Activated CD4-positive, CD25-positive, alpha-beta regulatory T cell treated with anti-CD3 and anti-CD28 coated beads, Interleukin-2, amount 50 U/mL, for 72 hours (primary cell): ENCODE results near the gene KPTN.

Experiments used
- DNase-seq: peaks from one replicate; pipeline ENCODE4 v3.0.0; 2021

The KPTN gene

DNA sequence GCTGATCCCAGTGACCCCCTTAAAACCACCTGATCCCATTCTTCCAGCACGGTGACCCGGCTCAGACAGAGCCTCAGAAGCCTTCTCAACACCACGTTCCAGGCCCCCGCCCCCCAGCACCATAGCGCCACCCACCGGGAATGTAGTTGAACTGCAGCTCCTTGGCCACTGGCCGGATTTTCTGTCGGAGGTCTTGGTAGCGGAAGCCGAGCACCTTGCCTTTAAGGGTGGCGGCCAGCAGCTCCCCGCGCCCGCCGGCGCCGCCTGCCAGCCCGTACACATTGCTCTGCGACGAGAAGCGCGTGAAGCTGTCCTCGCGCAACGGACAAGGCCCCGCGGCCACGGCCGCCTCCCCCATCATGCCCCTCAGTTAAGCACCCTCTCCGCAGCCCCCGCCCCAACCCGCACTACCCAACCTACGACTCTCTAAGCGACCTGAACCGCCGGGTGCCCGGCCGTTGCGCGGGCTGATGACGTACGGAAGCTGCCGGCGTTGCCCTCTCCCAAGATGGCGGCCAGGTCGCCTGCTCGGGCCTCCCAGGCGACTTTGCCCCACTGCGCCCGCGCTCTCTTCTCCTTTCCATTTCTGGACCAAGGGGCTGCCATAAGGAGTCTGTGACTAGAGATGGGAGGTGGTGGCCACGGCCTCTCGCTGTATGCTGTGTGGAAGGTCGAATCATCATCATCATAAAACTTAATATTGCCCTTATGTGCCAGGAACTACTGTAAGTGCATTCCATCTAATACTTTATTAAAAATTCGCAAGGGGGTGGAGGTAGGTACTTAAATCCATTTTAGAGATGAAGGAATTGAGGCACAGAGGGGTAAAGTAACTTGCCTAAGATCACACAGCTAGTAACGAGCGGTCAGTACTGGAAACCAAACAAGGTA, at the start of gene KPTN:
TSS of gene KPTN (minus strand) at position 420 of the 891 bp plus-strand sequence. CDS start at position 361, 59 bp downstream.
- DNase-seq, result peak; percentile 91

DNA sequence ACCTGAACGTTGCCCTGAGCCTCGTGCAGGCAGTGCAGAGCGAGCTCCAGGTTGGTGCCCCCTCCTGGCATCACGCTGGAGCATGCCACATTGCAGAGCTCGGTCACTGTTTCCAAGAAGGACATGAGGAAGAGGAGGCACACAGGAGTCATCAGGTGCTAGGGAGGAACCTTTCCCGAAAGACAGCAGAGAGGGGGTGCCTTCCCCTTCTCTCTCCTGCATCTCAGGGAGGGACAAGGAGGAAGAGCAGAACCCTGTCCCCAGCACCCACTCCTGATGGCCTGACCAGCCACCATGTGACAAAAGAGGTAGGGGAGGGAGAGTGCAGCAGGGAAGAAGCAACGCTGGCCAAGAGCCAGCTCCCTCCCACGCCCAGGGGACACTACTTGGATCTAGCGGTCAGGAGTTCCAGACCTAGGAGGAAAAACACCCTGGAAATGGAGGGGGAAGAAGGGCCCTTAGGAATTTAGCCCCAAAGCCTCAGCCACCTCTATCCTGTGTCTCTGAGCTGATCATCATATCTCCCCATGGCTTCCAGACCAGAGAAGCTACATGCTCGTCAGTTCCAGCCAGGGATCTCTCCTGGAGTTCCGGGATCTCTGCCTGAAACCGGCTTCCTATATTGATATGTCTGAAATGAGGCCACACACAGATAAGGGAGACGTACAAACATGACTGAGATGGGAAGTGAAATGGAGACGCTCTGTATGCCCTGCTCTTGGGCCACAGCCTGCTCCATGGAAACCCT, 47.8 kb upstream of the KPTN start:
- no peak for DNase-seq

DNA sequence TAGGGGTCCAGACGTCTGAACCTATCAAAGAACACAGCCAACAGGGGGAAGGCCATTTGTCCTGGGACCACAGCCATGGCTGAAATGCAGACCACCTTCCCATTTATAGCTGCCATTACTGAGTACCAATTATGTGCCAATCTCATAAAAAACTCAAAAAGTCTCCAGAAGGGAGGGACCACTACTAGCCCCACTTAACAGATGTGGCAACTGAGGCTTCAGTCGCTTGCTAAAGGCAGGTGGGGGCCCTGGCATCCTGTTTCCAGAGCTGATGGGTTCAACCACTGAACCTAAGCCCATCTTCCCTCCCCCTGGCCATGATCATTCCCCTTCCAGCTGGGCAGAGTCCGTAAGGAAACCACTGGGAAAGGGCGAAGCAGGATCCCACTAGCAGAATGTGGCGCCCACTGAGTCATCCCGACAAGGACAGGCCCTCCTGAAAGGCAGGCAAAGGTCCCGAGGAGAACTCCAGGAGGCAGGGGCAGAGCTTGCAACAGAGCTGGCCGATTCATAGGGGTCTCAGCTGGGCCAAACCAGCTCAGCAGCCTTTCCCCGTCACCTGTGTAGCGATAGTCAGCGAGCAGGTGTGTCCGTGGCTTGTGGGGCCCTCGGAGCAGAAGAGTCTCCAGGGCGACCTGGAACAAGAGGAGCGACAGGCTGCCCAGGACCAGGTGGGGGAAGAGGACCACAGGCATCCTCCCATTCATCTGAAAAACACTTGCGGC, 45.2 kb upstream of the KPTN start:
- no peak for DNase-seq

DNA sequence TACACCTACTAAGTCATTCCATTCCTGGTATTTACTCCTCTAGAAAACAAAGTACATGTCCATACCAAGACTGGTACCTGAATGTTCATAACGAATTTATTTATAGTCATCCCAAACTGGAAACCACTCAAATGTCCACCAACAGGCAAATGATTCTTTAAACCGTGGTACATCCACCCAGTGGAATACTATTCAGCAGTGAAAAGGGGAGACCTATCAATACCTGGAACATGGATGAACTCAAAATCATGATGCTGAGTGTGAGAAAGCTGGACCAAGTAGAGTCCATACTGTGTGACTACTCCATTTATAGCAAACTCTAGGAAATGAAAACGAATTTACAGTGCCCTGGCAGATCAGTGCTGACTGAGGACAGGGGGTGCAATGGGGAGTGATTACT, 42.8 kb upstream of the KPTN start:
- no peak for DNase-seq

DNA sequence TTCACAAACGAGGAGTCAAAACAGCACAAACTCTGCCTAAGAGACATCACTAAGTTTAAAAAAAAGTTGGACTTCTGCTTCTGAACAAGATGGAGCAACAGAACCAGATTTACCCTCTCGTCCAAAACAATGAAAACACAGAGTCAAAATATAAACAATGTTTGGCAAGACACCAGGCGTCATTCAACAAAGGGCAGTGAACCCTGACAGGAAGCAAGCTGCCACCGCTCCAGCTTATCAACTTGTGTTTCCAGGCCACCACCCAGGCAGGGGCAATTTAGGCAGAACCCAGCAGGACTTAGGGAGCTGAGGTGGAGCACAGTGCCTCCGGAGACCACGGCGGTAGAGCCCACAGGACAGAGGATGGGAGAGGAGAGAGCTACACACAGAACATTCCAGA, 39.5 kb upstream of the KPTN start:
- no peak for DNase-seq

DNA sequence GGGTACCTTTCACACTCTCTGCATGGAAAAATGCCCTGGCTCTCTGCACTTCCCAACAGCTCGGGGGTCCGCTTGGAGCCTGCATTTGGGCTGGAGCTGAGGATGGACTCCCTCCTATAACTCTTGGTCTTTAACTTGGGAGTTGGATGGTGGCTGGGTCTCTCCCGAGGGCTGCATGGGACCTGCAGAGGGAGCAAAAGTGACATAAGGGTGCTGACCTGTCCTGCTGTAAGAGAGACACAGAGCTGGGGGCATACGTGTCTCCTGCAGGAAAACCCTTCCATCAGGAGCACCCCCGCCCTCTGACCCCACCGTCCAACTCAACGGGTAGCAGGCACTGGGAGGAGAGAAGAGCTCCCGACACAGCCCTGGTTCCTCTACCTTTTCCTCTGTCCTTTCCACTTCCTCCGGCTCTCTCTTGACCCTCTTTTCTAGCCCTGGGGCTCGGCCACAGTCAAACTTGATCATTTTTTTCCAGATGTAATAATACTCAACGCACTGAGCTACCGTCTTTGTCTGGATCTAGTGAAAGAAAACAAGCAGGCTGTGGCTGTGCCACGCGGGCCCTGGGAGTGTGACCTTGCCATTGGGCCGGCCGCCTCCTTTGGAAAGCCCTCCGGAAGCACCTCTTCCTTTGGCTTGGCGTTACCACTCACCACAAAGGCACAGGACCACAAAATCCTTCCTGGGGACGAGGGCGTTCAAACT, 37.6 kb upstream of the KPTN start:
- no peak for DNase-seq

DNA sequence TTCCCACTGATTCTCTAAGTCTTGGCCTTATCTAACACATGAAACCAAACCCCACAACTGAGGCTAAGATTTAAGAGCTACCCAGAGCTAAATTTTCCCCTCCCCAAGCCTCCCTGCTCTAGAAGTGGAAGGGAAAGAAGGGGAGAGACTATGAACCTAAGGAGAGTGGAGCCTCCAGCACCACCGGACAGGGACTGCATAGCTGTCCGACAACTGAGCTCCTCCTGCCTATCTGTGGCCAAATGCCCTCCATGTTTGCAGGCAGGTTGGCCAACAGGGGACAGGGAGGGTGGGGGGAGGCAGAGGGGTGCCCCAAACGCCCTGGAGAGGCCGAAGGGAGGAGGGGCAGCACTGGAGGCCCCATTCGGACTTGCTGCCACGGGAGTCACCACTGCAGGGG, 36.8 kb upstream of the KPTN start:
- DNase-seq, result no peak

DNA sequence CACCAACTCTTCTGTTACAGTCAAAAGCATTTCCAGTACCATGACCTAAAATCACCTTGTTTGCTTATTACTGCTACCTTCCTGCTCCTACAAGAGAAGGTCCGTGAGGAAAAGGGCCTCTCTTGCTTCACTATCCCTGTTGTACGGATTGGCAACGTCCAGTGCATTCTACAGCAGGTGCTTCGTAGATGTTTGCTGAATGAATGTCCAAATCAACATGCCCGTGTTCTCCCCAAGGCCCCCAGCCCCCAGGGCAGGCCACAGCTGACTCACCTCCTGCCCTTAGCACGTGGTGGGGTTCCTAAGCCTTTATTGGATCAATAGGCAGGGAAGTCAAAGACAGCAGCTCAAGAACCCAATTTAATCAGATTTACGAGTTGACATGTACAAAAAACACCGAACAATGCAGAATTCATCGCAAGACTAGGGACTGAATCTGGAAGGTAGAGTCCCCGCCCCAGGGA, 36.4 kb upstream of the KPTN start:
- no peak for DNase-seq

DNA sequence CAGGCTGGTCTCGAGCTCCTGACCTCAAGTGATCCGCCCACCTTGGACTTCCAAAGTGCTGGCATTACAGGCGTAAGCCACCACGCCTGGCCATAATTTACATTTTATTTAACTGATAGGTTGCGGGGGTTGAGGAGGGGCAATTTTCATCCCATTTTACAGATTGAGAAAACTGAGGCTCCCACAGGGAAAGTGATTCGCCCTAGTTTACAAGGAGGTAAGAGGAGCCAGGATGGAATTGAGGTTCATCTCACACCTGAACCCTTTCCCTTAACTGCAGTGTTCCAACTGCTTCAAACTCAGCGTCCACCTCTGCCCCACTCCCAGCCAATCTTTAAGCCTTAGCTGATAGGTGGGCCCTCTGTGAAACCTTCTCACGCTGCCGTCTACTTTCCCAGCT, 34.8 kb upstream of the KPTN start:
- DNase-seq, result no peak

DNA sequence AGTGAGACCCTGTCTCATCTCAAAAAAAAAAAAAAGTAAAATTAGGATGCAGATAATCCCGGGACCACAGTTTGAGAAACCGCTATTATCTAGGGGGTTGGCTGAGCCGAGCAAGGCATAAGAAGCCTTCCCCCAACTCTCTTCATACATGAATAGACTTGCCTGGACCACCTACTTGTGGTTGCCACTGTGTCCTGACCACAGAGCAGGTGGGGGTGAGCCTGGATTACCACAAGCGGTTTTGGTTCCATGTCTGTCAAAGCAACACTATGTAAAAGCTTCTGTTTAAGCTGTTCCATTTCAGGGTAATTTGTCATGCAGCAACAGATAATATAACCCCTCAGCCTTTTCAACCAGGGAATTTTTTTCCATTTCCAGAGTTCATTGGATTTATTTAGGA, 34.1 kb upstream of the KPTN start:
- DNase-seq, result no peak

DNA sequence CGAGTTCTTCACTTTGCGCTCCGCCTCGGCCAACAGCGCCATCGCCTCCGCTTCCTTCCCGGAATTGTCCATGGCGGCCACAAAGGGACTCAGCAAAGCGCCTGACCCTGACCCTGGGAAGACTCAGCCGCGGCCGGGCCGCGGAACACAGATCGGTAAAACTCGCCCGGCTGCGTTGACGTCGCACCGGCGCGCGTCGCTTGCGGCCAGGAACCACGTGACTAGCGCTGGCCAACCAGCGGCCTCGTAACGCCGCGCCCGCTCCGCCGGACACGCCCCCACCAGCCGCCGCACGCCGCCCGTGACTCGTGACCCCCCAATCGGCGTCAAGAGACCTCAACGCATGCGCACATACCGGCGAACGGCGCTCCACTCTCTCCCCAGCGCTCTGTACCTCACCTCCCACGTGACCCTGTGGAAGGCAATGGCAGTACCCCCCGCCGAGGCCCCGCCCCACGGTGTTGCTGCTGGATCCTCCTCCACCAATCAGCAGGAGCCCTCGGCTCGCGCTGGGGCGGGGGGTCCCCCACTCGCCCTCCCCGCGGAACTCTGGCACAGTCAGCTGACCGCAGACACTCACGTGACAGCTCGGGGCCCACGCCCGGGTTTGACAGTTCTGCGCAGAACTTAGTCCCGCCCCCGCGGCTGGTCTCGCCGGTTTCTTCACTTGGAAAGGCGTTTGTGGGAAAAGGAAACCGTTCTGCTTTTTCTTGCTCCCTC, 31.0 kb upstream of the KPTN start, which contains the start of gene NAPA:
TSS of gene NAPA (minus strand) at position 195 of the 720 bp plus-strand sequence. CDS start at position 72, 123 bp downstream.
- DNase-seq, result peak; percentile 100

DNA sequence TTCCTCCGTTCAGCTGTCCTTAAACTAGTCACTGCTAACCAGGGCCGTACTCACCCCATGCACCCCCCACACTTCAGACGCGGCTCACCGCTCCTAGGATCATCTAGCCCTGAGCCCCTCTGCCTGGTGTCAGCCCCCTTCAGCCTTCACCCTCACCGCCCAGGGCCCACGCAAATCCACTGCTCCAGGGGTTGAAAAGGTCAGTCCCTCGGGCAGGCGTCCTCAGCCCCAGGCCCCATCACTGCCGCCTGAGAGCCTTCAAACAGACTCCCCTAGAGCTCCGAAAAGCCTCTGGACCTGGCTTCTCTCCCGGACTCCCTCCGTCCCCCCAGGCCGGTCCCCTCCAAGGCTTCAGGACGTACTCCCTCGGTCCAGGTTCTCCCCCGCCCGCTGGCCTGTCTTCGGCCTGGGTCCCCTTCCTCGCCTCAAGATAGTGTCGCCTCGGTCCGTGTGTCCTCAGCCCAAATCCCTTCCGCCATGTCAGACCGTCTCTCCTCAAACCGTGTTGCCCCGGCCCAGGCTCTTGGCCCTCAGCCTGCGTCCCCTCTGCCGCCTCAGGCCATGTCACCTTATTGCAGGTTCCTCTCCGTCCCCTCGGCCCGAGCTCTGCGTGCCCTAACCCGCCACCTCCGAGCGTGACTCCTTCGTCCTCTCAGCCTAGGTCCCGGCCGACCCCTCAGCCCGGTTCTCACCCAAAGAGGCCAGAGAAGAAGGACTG, 30.3 kb upstream of the KPTN start:
- no peak for DNase-seq

DNA sequence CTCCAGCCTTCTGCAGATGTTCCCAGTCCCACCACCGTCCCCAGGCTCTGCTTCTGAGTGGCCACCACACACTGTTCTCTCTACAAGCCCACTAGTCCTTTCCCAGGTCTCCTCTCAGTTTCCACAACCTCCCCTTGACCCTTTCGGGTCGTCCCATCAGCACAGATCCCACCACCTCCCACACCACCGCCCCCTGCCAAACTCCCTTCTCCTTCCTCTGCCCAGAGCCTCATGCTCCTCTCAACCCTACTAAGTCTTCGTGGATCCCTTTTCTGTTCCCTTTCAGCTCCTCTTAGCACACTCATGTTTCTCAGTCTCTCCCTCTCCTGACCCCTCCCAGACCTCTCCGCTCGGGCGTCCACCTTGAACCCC, 28.9 kb upstream of the KPTN start:
- no peak for DNase-seq

DNA sequence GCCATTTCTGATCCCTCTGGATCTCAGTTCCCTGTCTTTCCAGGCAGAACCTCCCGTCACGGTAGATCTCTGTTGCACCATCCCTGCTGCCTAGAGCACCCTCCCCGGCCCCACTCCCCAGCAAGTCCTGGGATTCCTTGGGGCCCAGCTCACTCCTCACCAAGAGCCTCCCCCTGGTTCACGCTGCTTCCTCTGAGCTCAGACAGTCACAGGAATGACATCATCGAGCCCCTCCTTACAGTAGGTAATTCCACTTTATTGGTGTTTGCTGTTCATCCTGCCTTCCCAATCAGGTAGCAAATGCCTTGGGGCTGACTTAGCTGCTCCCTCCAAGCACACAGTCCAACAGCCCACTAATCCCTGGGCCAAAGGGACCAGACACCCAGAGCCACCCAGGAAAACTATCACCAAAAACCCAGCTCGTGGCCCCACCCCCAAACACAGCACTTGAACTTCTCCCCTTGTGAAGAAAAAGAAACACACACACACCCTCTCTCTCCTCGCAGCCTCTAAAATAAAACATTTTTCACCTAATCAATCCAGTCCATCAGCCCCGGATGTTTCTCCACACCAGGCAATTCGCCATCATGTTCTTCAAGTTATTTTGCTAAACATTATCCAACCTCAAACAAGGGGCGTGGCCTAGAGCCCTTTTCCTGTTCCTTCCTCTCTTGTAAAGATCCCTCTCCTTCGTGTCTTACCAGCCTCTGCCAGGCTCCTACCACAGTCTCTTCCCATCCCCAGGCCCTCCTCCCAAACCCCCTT, 28.3 kb upstream of the KPTN start:
- no peak for DNase-seq

DNA sequence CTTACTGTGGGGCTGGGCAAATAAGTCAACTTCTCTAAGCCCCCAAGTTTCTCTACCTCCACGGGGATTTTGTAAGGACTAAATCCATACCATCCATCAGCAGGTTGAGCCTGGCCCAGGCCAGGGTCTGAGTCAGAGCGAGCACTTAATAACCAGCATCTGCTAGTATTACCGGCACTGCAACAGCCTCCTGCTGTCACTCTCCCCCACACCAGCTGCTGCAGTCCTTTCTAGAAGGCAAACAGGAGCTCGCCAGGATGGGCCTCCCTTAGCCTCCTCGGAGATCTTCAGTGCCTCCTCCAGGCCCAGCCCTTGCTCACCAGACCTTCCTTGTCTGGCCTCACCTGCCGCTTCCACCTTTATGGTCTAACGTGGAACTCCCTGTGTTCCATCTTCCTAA, 27.7 kb upstream of the KPTN start:
- DNase-seq, result no peak

DNA sequence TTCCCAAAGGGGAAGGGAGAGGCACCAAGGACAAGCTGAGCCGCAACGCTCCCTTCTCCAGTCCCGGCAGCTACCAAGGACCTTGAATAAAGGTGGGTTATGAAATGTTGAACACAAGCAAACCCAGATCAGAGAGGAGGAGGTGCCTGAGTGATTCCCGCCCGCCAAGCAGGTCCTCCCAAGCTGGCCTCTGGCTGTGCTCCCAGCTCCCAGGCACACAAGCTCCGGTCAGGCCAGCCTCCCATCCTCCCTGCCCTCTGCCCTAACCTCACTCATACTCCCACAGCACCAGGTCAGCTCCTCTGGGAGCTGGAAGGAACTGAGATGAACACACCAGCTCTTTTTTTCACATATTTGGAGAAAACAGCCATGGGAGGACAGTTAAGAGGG, 27.1 kb upstream of the KPTN start:
- DNase-seq, result no peak

DNA sequence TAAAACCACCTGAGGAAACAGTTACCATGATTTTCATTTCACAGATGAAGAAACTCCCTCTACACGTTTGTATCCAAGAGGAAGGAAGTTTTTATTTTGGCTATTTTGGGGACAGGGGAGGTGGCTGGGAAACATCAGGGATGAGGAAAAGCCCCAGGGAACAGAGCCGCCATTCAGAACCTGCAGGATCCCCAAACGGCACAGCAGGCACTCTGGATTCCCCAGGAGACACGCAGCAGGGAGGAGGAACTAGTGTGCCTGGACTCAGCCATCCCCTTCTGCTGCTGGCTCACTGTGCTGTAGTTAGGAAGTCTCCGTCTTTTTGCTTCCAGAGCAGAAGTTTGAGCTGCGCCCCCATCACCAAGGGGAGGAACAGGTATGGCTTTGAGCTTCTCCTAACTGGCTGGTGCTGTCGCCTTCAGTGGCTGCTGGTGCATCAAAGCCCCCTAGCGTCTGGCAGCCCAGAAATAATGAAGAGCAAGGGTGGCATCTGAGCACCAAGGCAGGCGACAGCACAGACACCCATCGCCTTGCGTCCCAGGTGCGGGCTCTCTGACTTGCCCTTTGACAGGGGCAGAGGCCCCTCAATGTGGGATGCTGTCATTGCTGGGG, 26.6 kb upstream of the KPTN start:
- no peak for DNase-seq

DNA sequence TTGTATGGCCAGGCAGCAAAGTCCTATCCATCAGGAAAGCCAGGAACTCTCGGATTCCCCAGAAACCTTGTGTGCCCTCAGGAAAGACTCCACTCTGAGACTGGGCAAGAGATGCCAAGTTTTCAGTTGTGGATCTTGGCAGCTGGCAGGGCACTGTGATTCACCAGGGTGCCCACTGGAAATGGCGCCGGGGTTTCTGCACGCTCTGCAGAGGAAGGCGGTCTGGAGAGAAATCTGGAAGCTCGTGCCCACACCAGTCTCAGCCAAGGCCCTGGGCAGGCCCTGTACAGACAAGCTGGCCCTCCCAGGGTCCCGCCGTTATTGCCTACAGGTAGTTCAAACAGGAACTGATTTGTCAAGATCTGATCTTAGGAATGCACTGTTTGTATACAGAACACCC, 26.0 kb upstream of the KPTN start:
- DNase-seq, result no peak

DNA sequence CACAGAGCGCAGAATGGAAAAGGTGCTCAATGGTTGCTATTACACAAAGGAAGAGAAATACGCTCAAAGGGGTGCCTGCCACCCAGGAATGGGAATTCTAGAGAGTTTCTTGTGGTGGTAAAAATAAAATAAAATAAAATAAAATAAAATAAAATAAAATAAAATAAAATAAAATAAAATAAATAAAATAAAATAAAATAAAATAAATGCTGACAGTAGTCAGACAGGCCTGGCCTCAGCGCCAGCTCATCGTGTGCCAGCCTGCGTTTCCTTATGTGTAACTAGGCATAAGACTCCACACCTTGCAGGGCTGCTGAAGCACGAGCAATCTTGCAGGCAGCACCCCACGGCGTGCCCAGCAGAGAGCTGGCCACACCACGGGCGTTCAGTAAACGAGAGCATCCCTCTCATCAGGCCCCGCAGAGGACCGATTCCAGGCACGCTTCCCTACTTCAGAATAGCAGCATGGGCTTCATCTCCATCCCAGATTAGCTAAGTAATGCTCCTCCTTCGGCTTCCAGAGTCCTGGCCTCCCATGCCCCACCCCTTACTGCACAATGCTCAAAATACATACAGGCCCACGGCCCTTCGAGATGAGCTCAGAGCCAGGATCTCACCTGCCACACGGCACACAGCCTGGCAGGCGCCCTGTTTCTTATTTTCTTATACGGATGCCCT, 25.3 kb upstream of the KPTN start:
- DNase-seq, result no peak

DNA sequence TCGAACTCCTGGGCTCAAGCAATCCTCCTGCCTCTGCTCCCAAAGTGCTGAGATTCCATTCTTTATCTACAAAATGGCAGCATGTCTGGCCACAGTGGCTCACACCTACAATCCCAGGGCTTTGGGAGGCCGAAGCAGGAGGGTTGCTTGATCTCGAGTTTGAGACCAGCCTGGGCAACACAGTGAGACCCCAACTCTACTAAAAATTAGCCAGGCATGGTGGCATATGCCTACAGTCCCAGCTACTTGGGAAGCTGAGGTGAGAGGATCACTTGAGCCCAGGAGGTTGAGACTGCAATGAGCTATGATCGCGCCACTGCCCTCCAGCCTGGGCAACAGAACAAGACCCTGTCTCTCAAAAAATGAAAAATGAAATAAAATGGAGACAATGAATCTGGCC, 24.7 kb upstream of the KPTN start:
- no peak for DNase-seq
